ENCODE measurements around the gene IL16. TPM values are rescaled to one million over a fixed set of nuclear protein-coding genes. Genes with fewer than 3 reads are reported as not detected.

Gene IL16
- total RNA-seq, 1 experiment from 2014 or later, result 0.81 TPM

DNA sequence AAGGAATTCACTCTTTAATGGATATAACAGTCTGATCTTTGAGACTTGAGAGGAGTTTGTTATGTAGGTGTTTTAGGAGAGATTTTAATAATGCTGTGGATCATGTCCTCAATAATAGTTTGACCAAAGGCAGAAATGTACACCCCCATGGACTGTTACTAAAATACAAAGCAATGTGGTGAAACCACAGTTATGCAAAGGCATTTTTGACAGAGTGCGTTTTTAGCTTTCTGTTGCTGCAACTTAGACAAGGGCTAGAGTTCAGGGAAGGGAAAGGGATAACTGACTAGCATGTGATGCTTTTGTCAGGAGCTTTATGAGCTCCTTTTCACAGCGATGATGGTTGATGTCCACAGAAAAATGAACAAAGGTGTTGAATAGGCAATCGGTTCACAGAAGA lies 130.8 kb downstream of the IL16 start:
- POLR2A ChIA-PET, result no interaction called here
- ATAC-seq, result no peak
- CTCF ChIA-PET, result interaction anchor here (0.7 to 0.8 kb wide), 2 partner anchors 9 to 61 kb away, joined by 3 to 5 read pairs; no protein-coding TSS in a partner anchor
- no peak overlapping the region for H3K27ac ChIP-seq (ENCODE audit: low read depth, low read length)
- H3K27me3 ChIP-seq (ENCODE audit: insufficient read depth, low read length), result no peaks in the 10 kb centered on the region
- RAD21 ChIA-PET (ENCODE audit: low non-redundant PET in 1 of 2, low total read pairs in 2 of 2, uncharacterized antibody in 2 of 2, unreplicated experiment in 2 of 2), result no interaction called here
- no peak for DNase-seq (ENCODE audit: low read depth, low spot score)
- BruUV-seq (replicated peaks), result no TSS peak
- H4K20me1 ChIP-seq (ENCODE audit: insufficient read depth), result no peaks in the 10 kb centered on the region
- H3K9me2 ChIP-seq (ENCODE audit: insufficient read depth), result no peaks in the 10 kb centered on the region
- peaks cover 2 to 16% of the 10 kb centered on the region in 2 experiments; a peak in 3 of 4 replicates for H3K4me1 ChIP-seq (ENCODE audit: control insufficient read depth in 1 of 2, insufficient read depth in 2 of 2, low read length in 2 of 2)
- H2AFZ ChIP-seq (ENCODE audit: low read depth, low read length, poor library complexity, severe bottlenecking), result no peak overlapping the region
- no peak overlapping the region for H3K9ac ChIP-seq (ENCODE audit: low read length)
- H3K36me3 ChIP-seq (ENCODE audit: control insufficient read depth in 1 of 2, insufficient read depth in 2 of 2, low read length in 2 of 2), result no peaks in the 10 kb centered on the region
- no peak for TF ChIP-seq YY1 (IDR thresholded peaks at IDR 0.05; ENCODE audit: extremely low read depth, insufficient replicate concordance, low read depth, low read length)
- no peak for TF ChIP-seq RAD21 (IDR thresholded peaks at IDR 0.05; ENCODE audit: low read depth)
- TF ChIP-seq, protein P1, sequence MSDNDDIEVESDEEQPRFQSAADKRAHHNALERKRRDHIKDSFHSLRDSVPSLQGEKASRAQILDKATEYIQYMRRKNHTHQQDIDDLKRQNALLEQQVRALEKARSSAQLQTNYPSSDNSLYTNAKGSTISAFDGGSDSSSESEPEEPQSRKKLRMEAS (IDR thresholded peaks at IDR 0.05), result no peak
- TF ChIP-seq TCF7L2 (IDR thresholded peaks at IDR 0.05; ENCODE audit: borderline replicate concordance, extremely low read depth, insufficient read depth, insufficient read length), result no peak
- no peak for TF ChIP-seq ZBTB33 (IDR thresholded peaks at IDR 0.05; ENCODE audit: extremely low read depth, insufficient replicate concordance, low read length)
- TF ChIP-seq, protein P2, sequence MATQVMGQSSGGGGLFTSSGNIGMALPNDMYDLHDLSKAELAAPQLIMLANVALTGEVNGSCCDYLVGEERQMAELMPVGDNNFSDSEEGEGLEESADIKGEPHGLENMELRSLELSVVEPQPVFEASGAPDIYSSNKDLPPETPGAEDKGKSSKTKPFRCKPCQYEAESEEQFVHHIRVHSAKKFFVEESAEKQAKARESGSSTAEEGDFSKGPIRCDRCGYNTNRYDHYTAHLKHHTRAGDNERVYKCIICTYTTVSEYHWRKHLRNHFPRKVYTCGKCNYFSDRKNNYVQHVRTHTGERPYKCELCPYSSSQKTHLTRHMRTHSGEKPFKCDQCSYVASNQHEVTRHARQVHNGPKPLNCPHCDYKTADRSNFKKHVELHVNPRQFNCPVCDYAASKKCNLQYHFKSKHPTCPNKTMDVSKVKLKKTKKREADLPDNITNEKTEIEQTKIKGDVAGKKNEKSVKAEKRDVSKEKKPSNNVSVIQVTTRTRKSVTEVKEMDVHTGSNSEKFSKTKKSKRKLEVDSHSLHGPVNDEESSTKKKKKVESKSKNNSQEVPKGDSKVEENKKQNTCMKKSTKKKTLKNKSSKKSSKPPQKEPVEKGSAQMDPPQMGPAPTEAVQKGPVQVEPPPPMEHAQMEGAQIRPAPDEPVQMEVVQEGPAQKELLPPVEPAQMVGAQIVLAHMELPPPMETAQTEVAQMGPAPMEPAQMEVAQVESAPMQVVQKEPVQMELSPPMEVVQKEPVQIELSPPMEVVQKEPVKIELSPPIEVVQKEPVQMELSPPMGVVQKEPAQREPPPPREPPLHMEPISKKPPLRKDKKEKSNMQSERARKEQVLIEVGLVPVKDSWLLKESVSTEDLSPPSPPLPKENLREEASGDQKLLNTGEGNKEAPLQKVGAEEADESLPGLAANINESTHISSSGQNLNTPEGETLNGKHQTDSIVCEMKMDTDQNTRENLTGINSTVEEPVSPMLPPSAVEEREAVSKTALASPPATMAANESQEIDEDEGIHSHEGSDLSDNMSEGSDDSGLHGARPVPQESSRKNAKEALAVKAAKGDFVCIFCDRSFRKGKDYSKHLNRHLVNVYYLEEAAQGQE (IDR thresholded peaks at IDR 0.05; ENCODE audit: low read depth), result no peak
- TF ChIP-seq ZFX (IDR thresholded peaks at IDR 0.05), result no peak
- TF ChIP-seq ATF3 (IDR thresholded peaks at IDR 0.05), result no peak
- H3K4me3 ChIP-seq (replicated peaks in 1 of 2; ENCODE audit: low read depth in 1 of 2, low read length in 2 of 2), result no peak overlapping the region
- intact Hi-C loops (cut with micrococcal nuclease), result loop anchor here (10.0 kb wide), 1 partner anchor 333 kb away; no protein-coding TSS in a partner anchor
- no peak overlapping the region for H3K4me2 ChIP-seq (ENCODE audit: low read length)
- no peaks in the 10 kb centered on the region for H3K79me2 ChIP-seq (ENCODE audit: insufficient read depth, low read length)
- no peaks in the 10 kb centered on the region for H3K9me3 ChIP-seq (ENCODE audit: control insufficient read depth in 1 of 2, insufficient read depth in 1 of 2, low read depth in 1 of 2, low read length in 2 of 2)

Measured in HCT116 (cell line).